GM11168 (cell line): ENCODE data around the gene GRIP1.

Experiments
- in situ Hi-C: fragments of 300-500 bp; cut with MboI; formaldehyde crosslinking; loops from one replicate; pipeline ENCODE4 v1.12.0; 2022; ENCODE audit warnings: low sequenced_read_pairs; ENCODE audit not compliant: unreplicated experiment

Gene GRIP1

DNA sequence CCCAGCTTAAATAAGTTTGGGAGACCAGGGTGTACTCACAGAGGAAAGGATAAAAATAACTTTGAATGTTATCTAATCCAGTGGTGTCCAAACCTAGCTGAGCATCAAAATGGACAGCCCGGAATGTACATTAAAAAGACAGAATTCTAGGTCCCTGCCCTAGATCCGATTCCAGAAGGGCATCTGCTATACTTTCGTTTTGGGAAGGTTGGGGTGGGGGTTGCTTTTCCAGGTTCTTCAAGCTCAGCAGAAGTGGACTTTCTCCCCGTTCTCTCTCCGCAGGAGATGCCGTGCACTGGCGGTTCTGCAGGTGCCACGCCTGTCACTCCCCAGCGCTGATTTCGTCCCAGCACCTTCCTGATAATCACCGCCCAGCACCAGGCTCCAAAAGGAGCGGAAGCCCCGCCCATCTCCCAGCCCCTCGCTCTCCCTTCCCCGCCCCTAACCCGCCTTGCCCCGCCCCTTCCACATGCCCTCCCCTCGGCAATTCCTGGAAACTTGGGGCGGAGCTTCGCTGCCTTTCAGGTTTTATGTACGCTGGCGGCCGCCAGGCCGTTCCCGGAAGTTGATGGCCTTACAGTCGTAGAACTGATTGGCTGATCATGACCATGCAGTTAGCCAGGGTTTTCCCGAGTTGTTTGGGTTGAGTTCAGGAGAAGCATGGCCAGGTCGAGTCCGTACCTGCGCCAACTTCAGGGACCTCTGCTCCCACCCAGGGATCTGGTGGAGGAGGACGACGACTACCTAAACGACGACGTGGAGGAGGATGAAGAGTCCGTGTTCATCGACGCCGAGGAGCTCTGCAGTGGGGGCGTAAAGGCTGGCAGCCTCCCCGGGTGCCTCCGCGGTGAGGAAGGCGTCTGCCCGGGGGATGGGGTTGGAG is 376.7 kb downstream of the GRIP1 start, which contains the start of gene HELB:
Gene HELB (plus strand): TSS at position 550 of the 883 bp plus-strand sequence. CDS start 111 bp downstream, at position 661.
- in situ Hi-C loops = no loop called here

DNA sequence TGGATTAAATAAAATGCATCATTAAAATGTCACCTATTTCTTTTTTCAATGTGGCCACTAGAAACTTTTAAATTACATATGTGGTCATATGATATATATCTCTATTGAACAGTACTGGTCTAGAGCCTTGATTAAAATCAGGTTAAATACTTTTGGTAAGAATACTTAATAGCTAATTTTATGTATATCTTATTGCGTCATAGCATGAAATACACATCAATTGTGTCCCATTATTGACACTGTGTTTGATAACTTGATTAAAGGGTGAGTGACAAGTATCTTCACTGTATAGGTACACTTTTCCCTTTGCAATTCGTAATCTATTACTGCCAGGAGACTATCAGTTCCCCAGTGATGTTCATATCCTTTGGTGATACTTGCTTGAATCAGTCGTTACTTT is 381.0 kb downstream of the GRIP1 start:
- in situ Hi-C loops = no loop called here
